Loucy (cell line): ENCODE measurements around the gene MSMO1.

ENCODE experiments used
- H2AFZ ChIP-seq: fragments of 200-600 bp; sonication (generic); 2 replicates; pipeline ENCODE4 v1.6.0; 2016; ENCODE audit warnings: antibody characterized with exemption, mild to moderate bottlenecking, low read length, moderate library complexity
- H3F3A ChIP-seq: fragments of 200-600 bp; 2 replicates; pipeline ENCODE4 v1.6.0; 2016; ENCODE audit warnings: antibody characterized with exemption, low read depth, mild to moderate bottlenecking
- H3K27me3 ChIP-seq: fragments of 200-600 bp; sonication (generic); 2 replicates; pipeline ENCODE4 v1.6.1; 2014; ENCODE audit warnings: low read length, mild to moderate bottlenecking; ENCODE audit not compliant: insufficient read depth, poor library complexity, severe bottlenecking
- H3K36me3 ChIP-seq: fragments of 200-600 bp; sonication (generic); 2 replicates; pipeline ENCODE4 v1.6.1; 2016; ENCODE audit warnings: low read length; ENCODE audit not compliant: insufficient read depth
- H3K4me1 ChIP-seq: fragments of 200-600 bp; sonication (generic); 2 replicates; pipeline ENCODE4 v1.5.1; 2014; ENCODE audit warnings: low read length, mild to moderate bottlenecking; ENCODE audit not compliant: insufficient read depth, poor library complexity, severe bottlenecking
- H3K4me2 ChIP-seq: fragments of 200-600 bp; sonication (generic); 2 replicates; pipeline ENCODE4 v1.6.0; 2014; ENCODE audit warnings: antibody characterized with exemption, low read length, low read depth, mild to moderate bottlenecking; ENCODE audit not compliant: poor library complexity, severe bottlenecking
- H3K4me3 ChIP-seq: fragments of 200-600 bp; sonication (generic); 2 replicates; pipeline ENCODE4 v1.5.1; 2014; ENCODE audit warnings: low read length, mild to moderate bottlenecking, mixed read lengths; ENCODE audit not compliant: poor library complexity, severe bottlenecking
- H3K79me2 ChIP-seq: fragments of 200-600 bp; sonication (generic); 2 replicates; pipeline ENCODE4 v1.6.1; 2014; ENCODE audit warnings: low read length; ENCODE audit not compliant: insufficient read depth
- H3K9ac ChIP-seq: fragments of 200-600 bp; sonication (generic); 2 replicates; pipeline ENCODE4 v1.6.0; 2014; ENCODE audit warnings: mild to moderate bottlenecking, low read depth, low read length, moderate library complexity; ENCODE audit not compliant: poor library complexity, severe bottlenecking
- H3K9me2 ChIP-seq: fragments of 200-600 bp; sonication (generic); replicated peaks from 2 replicates; pipeline ENCODE4 v1.6.1; 2016; ENCODE audit warnings: low read depth, low read length, mixed read lengths
- H3K9me3 ChIP-seq: fragments of 200-600 bp; sonication (generic); 2 replicates; pipeline ENCODE4 v1.6.1; 2014; ENCODE audit warnings: mild to moderate bottlenecking, antibody characterized with exemption, low read length, low read depth; ENCODE audit not compliant: insufficient read depth
- H4K20me1 ChIP-seq: fragments of 200-600 bp; sonication (generic); 2 replicates; pipeline ENCODE4 v1.6.0; 2014; ENCODE audit warnings: antibody characterized with exemption, low read length, mild to moderate bottlenecking; ENCODE audit not compliant: insufficient read depth, poor library complexity, severe bottlenecking
- CTCF ChIP-seq: fragments of 200-600 bp; sonication (generic); conservative IDR thresholded peaks from 2 replicates; pipeline ENCODE4 v1.5.1; 2014; ENCODE audit warnings: mild to moderate bottlenecking, antibody characterized with exemption, low read length
- EZH2phosphoT487 ChIP-seq: fragments of 200-600 bp; IDR thresholded peaks from 2 replicates; pipeline ENCODE4 v1.6.1; 2018; ENCODE audit warnings: antibody characterized with exemption, mild to moderate bottlenecking, moderate library complexity, borderline replicate concordance

The MSMO1 gene

GRCh38 chr4:165302658-165303057 lies 24.8 kb upstream of the MSMO1 start:
- H2AFZ ChIP-seq: no peak overlapping the region
- H3K79me2 ChIP-seq: no peaks in the 10 kb centered on the region; the same call in 1 of the 2 replicates
- H3F3A ChIP-seq: no peaks in the 10 kb centered on the region
- TF ChIP-seq EZH2phosphoT487 (no peak), CTCF (no peak)
- H3K9me3 ChIP-seq: no peaks in the 10 kb centered on the region
- H3K9ac ChIP-seq: no peak overlapping the region
- no peaks in the 10 kb centered on the region for H3K27me3 ChIP-seq
- no peak overlapping the region for H3K4me3 ChIP-seq
- H3K9me2 ChIP-seq: no peaks in the 10 kb centered on the region
- H3K4me2 ChIP-seq: no peak overlapping the region
- peaks cover 5% of the 10 kb centered on the region for H3K4me1 ChIP-seq
- H3K36me3 ChIP-seq: peaks cover 32% of the 10 kb centered on the region; the same call in 1 of the 2 replicates
- no peaks in the 10 kb centered on the region for H4K20me1 ChIP-seq

- Histone ChIP-seq H4K20me1 (no peaks in the 10 kb centered on the region), H3K4me2 (no peak overlapping the region), H3K36me3 (peaks cover 33% of the 10 kb centered on the region; the same call in 1 of the 2 replicates), H3K4me1 (no peaks in the 10 kb centered on the region), H3K27me3 (no peaks in the 10 kb centered on the region), H3K79me2 (no peaks in the 10 kb centered on the region; the same call in 1 of the 2 replicates), H3K9me2 (no peaks in the 10 kb centered on the region), H3K4me3 (no peak overlapping the region), H3F3A (no peaks in the 10 kb centered on the region), H3K9ac (no peak overlapping the region), H3K9me3 (no peaks in the 10 kb centered on the region), H2AFZ (no peak overlapping the region)
- no peak for TF ChIP-seq EZH2phosphoT487
- no peak for TF ChIP-seq CTCF
Measured at GRCh38 chr4:165308166-165308565, 19.3 kb upstream of the MSMO1 start.

- Histone ChIP-seq H3K4me2 (no peak overlapping the region), H3K9ac (no peak overlapping the region)
- TF ChIP-seq EZH2phosphoT487 (no peak), CTCF (no peak)
Measured at GRCh38 chr4:165308606-165309005, 18.9 kb upstream of the MSMO1 start.

More at GRCh38 chr4:165308606-165309005, 18.9 kb upstream of the MSMO1 start:
- no peak overlapping the region for H3K4me3 ChIP-seq
- H3K9me3 ChIP-seq: no peaks in the 10 kb centered on the region
- H3K79me2 ChIP-seq: no peaks in the 10 kb centered on the region; the same call in 1 of the 2 replicates
- no peaks in the 10 kb centered on the region for H3K27me3 ChIP-seq
- no peaks in the 10 kb centered on the region for H3K9me2 ChIP-seq
- H4K20me1 ChIP-seq: no peaks in the 10 kb centered on the region
- no peak overlapping the region for H2AFZ ChIP-seq
- peaks cover 36% of the 10 kb centered on the region; the same call in 1 of the 2 replicates for H3K36me3 ChIP-seq
- H3K4me1 ChIP-seq: no peaks in the 10 kb centered on the region
- H3F3A ChIP-seq: no peaks in the 10 kb centered on the region
